Stimulated activated CD8-positive, alpha-beta memory T cell treated with anti-CD3 and anti-CD28 coated beads, Interleukin-15, amount 100 ng/mL, for 24 hours (primary cell): ENCODE results near the gene EPHA4.
A peak's percentile ranks its signal among the peaks of the same experiment; 100 is the strongest.
"Not testable (repeated sequence)": the region's sequence is repeated elsewhere in the genome, so short reads cannot be mapped to it uniquely, and the experiment has no call there.

Source experiments
- DNase-seq: peaks from one replicate; pipeline ENCODE4 v3.0.0-alpha.2; 2020; ENCODE audit warnings: low read depth

The EPHA4 gene

DNA sequence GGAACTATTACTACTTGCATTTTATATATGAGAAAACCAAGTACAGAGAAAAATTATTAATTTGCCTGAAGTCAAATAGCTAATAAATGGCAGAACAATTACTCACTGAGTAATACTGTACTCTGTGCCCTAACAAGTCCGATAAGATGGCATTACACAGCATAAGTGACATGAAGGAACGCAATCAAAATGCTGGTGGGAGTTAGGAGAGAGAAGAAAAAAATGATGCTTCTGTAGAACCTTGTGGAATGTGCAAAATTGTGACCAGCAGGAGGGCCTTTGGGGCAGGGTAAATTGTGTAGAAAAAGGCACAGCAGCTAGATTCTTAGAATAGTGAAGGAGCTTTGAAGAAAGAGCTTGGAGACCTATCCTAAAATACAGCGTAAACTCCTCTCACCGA, 32.9 kb downstream of the EPHA4 start:
- no peak for DNase-seq

DNA sequence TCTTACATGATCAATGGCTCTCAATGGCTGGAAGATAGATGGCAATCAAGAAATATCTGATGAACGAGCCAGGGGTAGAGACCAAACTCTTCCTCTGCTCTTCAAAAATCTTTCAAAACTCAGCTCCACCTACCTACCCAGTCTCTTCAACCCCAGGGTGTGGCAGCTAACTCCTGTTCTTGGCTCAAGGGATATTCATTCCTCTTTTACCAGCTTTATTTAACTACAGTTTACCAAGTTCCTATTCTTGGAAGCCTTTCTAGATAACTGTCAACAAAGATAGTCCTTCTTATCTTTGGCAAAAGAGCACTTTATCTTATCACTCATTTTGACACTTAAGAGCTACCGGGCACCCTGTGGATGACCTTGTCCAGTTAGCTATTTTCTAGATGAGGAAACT, 36.3 kb downstream of the EPHA4 start:
- DNase-seq: no peak

DNA sequence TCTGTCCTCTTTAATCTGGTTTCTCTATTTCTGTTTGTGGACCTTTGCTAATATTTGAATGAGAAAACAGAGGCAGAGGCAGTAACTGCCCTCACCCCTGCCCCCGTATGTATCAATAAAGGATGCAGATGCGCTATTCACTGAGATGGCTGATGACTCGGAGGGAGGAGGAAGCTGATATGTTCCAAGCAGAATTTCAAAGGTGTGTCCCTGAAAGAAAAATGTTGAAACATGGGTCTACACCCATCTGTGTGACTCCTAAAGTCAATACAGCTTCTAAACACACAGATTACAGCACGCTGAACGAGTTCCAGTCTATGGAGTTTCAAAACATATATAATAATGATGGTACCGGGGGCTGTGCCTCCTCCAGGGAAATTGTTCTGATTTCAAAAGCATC, 38.8 kb downstream of the EPHA4 start:
- DNase-seq: no peak

DNA sequence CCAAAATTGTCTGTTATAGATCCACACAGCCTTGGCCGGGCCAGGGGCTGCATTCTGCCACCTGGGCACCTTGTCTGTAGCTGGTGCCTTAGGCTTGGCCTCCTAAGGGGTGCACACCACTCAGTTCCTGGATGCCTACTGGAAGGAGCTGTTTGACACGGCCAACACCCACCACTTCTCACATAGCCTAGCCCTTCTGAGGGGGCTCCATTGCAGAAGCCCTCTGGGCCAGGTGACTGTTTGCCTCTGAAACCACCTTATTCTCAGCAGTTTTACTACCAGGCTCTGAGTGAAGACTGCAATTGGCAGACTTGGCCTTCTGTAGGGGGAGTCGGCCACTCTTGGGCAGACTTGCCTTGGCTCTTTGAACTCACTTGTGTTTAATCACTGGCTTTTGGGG, 39.5 kb downstream of the EPHA4 start:
- no peak for DNase-seq

DNA sequence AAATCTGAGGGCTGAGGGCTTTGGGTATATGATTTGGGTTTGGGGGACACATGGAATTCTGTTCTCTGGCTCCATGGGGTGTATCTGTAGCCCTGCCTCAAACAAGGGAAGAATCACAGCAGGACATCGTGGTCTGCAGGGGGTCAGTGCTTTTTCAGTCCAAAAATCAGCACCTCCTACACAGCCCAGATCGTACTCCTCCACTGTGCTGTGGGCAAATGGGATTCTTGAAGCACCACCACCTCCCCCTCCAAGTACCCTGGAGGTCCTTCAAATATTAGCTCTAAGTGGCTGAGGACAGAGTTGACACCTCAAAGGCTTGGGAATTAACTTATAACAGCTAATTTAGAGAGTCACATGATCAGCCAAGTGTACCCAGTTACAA, 41.5 kb downstream of the EPHA4 start:
- no peak for DNase-seq

DNA sequence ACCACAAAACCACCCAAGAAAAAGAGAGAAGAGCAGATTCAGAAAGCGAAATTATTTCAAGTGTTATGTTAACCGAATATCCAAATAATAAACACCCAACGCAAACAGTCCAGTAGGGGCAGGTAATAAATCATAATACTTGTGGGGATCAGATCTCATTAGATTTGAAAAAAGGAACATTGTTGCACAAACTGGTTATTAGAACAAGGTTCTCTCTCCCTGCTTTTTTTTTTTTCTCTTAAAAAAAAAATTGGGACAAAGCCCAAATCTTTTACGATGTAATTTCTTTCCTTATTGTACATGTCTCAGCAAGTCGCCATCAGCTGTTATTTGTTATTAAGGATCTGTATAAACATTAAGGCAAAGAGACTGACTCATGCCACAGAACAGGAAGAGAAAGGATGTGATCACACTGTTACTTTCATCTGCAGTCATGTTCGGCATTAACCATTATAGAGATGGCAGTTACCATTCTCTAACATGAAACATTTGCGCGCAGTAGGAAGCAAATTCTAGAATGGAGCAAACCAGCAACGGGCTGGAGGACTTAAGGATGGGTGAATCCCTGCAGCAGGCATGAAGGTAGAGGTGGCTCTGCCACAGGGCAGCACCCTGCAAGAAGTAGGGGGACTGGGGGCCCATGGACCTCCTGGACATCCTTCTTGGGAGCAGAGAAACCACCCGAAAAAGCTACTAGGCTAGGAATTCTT, 42.0 kb downstream of the EPHA4 start:
- no peak for DNase-seq

DNA sequence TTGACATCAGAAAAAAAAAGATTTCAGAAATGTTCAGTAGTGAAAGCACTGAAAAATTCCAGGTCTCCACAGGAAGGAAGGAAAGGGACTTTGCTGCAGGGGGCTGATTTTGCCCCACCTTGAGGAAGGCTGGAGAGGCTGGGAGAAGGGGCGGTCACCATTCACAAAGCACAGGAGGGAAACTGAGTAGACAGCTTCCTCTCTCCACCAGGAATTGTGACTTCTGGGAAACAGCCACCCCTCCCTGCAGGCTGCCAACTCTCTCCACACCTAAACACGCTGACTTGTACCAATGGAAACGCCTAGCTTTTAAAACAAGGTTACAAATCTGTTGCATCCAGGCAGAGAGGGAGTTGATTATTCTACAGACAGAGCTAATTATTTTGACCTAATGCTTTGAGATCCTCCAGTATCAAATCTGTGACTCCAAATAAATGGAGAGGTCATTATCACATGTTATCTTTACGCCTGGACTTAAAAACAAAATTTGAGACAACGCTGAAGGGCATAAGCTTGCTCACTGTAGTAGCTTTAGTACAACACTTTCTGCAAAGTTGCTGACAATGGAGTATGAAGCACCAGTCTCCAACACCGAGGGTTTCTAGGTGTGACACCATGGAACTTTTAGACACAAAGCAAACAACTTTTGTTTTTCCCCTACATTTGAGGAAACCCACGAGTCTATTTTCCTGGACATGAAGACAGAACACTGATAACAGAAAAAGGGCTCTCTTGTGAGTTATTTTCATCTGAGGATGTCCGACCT, 42.7 kb downstream of the EPHA4 start:
- DNase-seq: no peak

DNA sequence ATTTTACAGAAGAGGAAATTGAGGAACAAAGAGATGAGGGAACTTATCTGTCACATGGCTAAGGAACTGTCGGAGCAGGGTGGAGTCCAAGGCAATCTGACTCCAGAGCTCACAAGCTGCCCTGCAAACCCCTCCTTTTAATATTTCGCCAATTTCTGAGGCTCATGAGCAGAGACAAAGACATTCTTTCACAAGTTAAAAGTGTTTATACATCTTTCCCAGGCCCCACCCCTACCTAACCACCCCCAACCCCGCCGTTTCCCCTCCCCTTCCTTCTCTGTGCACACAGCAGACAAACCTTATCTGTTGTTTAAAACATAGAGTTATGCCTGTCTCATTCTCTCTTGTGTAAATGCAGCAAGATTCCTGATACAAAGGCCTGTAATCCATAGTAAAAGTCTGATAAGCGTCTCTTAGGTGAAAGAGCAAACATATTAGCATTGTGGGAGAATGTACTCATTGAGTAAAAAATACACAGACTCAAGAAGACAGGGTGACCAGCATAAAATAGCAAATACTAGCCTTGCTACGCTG, 44.3 kb downstream of the EPHA4 start:
- no peak for DNase-seq

DNA sequence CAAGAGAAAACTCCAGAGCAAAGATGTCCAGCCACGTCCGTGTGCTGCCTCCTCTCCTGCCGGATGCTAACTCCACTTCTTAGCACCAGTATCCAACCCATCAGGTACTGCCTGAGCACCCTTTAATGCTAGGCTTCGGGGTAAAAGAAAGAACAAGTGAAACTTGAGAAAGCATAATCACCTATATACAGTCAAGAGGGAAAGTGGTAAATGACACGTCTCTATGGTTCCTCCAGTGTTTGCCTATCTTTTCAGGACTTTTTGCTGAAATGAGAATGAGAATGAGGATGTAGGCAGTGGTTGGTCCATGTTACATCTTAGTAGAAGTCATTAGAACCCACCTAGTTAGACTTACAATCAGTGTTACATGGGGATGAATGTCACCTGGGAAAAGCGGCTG, 47.9 kb downstream of the EPHA4 start:
- DNase-seq: no peak

DNA sequence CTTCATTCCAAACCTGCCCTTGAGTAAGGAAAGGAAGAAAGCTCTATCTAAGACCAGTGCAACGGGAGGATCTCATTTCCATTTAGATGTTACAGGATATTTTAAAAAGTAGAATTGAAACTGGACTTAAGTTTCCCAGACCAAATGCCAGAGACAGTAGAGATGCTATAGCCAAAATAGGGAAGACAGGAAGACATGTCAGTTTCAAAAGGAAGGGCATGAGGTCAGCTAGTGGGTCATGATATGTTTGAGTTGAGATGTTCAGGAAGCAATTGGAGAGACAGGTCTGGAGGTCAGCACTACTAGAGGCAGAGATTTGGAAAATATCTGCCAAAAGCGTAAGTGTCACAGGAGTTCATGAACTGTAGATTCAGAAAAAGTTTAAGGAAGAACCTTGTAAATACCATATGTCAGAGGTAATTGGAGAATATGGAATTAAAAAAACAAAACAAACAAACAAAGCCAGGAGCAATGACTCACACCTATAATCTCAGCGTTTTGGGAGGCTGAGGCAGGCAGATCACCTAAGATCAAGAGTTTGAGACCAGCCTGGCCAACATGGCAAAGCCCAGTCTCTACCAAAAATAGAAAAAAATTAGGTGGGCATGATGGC, 50.8 kb downstream of the EPHA4 start:
- no peak for DNase-seq

DNA sequence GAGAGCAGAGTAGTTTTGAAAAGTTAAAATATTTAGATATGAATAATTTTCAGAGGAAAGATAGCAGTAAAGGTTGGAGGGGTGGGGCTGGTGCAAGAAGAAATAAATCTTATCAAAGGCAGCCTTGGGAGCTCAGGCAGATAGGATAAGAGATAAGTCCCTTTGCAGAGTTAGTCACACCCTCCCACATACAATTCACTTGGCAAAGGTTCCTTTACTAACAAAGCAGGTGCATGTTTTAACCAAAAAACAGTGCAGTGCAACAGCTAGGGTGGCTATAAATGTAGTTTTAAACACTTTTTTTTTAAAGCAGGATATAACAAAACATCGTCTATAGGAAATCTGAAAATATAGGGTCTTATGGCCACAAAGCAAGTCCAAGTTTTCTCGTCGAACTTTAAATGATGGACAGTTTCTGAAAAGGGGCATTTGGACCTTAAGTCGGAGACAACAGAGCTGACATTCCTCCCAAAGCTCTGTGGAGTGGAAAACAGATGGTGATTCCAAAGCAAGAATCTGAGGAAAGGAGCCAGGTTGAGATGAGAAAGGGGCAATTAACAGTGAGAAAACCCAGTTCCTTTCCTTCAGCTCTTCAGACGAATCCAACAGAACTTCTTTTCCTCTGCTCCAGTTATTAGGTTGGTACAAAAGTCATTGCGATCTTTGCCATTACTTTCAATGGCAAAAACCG, 53.0 kb downstream of the EPHA4 start:
- DNase-seq: no peak

DNA sequence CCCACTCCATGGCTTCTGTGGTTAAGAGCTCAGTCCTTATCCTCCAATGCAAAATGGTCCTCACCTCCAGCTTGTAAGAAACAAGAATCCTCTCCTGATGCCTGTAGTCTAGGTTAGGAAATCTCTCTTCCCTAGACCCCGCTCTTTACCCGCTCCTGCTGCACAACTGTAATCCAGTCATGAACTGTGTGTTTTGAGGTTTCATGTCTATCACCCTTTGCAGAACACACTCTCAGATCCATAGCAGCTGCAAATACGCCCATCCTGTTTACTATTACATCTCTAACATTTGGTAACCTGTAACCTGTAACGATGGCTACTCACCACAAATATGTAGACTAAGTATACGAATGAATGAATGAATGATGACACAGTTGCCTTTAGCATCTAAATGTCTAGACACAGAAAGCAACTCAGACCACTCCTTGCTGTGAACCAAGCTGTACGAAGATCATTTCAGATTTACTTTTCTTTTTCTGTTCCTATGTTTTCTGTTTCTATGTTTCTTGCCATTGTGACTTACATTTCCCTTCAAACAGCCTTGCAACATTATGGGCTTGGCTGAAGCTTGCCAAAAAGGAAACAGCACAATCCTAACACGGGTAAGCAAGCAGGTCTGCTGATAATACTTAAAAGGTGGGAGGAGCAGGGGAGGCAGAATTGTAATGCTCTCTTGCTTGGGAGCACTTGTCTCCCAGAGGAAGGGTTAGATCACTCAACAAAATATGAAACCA, 53.7 kb downstream of the EPHA4 start:
- no peak for DNase-seq

DNA sequence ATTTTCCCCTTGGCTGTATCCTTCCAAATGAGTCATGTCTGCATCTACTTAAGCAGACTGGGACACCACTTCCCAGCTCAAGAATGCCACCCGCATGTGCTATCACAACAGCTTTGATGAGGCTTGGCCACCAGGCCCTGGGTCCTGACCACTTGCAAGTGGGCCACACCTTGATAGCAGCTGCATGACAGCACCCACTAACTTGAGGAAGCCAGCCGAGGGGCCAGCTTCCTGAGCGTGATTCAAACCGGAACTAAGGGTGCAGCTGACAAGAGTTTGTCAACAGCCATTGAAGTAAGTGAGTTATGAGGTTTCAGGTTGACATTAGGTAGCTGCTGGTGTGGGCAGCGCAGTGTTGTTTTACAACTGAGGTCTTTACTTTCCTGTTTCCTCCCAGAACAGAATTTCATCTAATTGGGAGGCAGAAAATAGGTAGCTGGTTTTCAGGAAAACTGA, 54.4 kb downstream of the EPHA4 start:
- peak; percentile 32 for DNase-seq

DNA sequence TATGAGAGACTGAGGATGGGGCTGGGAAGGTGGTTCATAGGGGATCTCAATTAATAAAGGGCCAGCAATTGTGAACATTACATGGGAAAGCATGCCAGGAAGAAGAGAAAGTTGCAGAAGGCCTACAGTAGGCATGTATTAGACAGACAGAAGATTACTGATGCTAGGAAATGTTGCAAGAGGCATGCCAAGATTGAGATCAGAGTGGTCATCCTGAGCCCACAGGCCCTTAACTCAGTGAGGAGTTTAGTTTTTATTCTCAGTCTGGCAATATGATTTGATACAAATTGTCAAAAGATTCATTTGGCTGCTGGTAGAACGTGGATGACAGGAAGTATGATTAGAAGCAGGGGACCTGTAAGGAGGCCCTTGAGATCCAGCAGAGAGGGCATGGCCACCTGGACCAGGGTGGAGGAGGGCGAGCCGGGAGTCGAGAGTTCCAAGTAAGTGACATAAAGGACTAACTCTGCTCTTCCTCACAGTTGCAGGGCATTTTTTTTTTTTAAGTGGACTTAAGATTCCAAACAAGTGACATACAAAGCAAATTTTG, 54.9 kb downstream of the EPHA4 start:
- no peak for DNase-seq

DNA sequence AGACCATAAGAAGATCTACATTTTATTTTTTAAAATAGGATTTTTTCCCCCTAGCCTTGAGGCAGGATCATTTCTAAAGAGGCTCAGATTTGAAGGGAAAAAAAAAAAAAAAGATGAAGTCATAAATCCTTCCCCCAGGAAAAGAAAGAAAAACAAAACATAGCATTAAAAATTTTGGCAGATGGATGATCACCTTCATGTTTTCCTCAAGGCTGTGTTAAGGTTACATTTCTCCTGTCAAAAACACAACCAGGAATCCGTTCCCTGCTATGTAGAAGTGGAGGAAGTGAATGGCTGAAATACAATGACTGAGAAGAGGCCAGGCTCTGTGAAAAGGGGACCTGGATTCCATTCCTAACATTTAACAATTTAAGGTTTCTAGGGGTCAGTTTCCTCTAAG, 56.2 kb downstream of the EPHA4 start:
- DNase-seq: no peak

DNA sequence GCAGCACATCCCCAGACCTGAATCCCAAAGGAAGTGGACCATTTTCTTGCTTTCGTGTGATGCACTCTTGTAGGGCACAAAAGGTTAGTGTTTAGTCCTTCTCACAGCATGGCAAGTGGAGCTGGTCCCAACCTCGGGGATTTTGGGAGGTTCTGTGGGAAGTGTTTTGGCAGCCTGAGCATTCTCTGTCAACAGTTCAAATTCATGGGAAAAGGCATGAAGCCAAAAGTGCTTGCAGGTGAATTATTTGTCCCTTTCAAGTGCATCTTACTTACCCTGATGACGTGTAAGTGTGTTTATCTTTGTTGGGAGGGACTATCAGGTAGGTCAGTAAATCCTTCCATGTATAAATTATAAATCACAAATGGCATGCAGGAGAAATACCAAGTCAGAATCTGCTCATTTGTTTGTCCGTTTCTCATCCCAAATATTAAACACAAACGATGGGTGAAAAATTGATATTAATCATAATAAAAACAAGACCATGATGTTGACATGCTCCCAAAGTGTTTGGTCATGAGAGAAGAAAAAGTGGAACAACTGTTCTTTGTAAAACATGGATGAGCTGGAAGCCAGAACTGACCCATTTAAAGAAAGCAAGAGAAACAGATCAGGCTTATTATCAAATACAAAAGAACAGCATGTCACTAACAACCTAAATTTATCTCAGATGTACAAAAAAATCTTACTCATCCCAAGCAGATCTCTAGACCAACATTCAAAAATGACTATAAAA, 57.6 kb downstream of the EPHA4 start:
- DNase-seq: no peak

DNA sequence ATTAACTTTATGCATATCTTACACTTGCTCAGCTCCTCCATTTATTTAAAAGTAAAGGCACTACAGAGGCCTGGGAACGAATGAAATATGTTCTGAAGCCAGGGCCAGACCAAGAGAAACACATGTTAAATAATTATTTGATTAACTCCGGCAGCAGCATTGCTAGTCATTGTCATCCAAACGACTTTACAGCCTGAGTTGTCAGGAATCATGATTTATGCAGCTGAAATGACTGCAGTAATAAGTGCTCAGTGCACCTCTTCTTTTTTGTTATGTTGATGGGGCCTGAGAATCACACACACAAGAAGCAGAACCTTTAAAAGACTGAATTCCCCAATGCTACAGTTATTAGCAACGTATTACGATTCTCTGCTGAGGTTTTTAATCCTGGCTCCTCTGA, 58.9 kb downstream of the EPHA4 start:
- DNase-seq: no peak

DNA sequence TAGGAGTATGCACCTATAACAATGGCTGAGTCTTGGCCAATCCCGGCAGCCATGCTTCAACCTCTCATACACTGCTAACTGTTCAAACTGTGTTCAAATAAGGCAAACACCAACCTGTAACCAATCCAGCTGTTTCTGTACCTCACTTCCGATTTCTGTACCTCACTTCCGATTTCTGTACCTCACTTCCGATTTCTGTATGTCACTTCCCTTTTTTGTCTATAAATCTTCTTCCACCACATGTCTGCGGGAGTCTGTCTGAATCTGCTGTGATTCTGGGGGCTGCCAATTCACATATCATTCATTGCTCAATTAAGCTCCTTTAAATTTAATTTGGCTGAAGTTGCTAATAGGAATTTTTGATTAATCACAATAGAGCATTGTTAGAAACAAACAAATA, 60.8 kb downstream of the EPHA4 start:
- DNase-seq: not testable (repeated sequence)

DNA sequence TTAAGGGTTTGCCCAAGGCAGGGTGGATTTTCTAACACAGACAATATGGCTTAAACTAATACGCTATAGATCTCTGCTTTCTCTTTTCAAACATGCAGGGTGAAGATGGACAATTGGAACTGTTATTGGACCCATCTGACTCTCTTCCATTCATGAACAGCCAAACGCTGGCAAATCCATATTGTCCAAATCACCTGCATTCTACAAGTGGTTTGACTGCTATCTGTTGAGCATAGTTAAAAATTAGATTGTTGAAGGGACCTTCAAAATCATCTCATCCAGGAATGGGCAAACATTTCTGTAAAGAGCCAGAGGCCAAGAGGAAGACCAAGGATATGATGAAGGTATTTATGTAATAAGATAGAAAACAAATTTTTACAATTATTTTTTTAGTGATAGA, 65.6 kb downstream of the EPHA4 start:
- no peak for DNase-seq

DNA sequence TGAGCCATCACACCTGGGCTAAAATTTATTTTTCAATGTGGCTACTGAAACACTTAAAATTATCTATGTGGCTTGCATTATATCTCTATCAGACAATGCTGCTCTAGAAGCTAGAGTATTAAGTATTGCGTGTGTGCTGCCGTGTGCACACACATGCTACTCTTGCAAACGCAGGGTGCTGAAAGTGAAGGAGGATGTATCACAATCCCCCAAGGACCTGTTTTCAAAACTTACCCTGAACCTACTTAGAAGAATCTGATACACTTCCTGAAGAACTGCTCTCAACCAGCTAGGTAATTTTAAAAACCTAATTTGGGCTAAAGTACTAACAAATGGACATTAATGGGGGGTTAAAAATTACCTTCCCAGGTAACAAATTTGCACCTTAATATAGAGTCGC, 66.5 kb downstream of the EPHA4 start:
- DNase-seq: no peak

DNA sequence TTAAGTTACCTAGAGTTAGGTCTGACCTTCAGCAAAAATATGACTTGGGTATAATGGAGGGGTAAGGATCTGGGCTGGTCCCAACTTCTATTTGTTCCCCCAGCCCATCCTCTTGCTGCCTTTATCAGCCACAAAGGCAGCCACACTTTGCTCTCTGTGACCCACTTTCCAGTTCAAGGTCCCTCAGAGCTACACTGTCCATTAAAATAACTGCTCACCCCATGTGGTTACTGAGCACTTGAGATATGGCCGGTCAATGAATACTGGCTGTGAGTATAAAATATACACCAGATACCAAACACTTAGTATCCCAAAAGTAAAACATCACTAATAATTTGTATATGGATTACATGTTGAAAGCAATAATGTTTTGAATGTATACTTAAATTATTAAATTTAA, 67.2 kb downstream of the EPHA4 start:
- no peak for DNase-seq
